Gastrocnemius medialis (tissue), 4 donors: ENCODE data around the gene NKD2.

ENCODE experiments used
- POLR2A ChIP-seq, 2 donors: fragments of 450-650 bp; IDR thresholded peaks; one replicate each; pipeline ENCODE4 v1.6.1; 2017; ENCODE audit warnings: antibody characterized with exemption in 2 of 2, mild to moderate bottlenecking in 2 of 2, moderate library complexity in 2 of 2
- TF ChIP-seq, protein P1 (sequence below), 5 experiments: fragments of 450-650 bp in 3 of 5; fragments of 200-600 bp in 2 of 5; sonication (generic) in 2 of 5; IDR thresholded peaks in 4 of 5; conservative IDR thresholded peaks in 1 of 5; 1 replicate in 4 of 5; 2 replicates in 1 of 5; pipeline ENCODE4 v1.5.1; 2016 to 2019; ENCODE audit warnings: antibody characterized with exemption in 5 of 5, mild to moderate bottlenecking in 3 of 5, moderate library complexity in 3 of 5

DNA sequence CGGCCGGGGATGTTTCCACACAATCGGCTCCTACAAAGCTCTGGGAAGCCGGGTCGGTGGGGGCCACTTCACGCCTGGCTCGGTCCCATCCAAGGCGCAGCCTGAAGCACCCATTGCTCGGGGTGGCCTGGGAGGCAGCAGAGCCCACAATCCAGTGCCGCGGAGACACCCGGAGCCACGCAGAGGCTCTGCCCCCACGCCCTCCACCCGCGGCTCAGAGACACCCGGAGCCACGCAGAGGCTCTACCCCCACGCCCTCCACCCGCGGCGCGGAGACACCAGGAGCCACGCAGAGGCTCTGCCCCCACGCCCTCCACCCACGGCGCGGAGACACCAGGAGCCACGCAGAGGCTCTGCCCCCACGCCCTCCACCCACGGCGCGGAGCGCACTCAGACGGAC is 71.4 kb downstream of the NKD2 start:
- no peak for TF ChIP-seq POLR2A (IDR thresholded peaks at IDR 0.05)
- TF ChIP-seq, protein P1, sequence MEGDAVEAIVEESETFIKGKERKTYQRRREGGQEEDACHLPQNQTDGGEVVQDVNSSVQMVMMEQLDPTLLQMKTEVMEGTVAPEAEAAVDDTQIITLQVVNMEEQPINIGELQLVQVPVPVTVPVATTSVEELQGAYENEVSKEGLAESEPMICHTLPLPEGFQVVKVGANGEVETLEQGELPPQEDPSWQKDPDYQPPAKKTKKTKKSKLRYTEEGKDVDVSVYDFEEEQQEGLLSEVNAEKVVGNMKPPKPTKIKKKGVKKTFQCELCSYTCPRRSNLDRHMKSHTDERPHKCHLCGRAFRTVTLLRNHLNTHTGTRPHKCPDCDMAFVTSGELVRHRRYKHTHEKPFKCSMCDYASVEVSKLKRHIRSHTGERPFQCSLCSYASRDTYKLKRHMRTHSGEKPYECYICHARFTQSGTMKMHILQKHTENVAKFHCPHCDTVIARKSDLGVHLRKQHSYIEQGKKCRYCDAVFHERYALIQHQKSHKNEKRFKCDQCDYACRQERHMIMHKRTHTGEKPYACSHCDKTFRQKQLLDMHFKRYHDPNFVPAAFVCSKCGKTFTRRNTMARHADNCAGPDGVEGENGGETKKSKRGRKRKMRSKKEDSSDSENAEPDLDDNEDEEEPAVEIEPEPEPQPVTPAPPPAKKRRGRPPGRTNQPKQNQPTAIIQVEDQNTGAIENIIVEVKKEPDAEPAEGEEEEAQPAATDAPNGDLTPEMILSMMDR (IDR thresholded peaks at IDR 0.05 in 4 of 5, conservative IDR thresholded peaks at IDR 0.05 in 1 of 5), result no peak
